CD14-positive monocyte (primary cell): ENCODE measurements around the gene SGMS1. TPM values are rescaled to one million over a fixed set of nuclear protein-coding genes. Genes with fewer than 3 reads are reported as not detected.

Experiments
- DNase-seq, 3 donors: peaks; one replicate each; pipeline ENCODE4 v3.0.0-alpha.2; 2011 to 2022
- H2AFZ ChIP-seq: 2 replicates; pipeline ENCODE4 v1.6.0; 2012; ENCODE audit warnings: mild to moderate bottlenecking, low read depth, low read length, inconsistent platforms; ENCODE audit not compliant: insufficient read depth, poor library complexity, severe bottlenecking
- H3K27ac ChIP-seq, 2 donors: 1 replicate in 1 of 2; 2 replicates in 1 of 2; pipeline ENCODE4 v1.5.1; 2012 to 2013; ENCODE audit warnings: low read length in 2 of 2, control low read depth in 1 of 2, inconsistent platforms in 1 of 2, low read depth in 1 of 2, mild to moderate bottlenecking in 1 of 2
- H3K27me3 ChIP-seq, 2 donors: one replicate each; pipeline versions ENCODE4 v1.6.0 to v1.6.1; 2011 to 2013; ENCODE audit warnings: low read length in 2 of 2; ENCODE audit not compliant: control insufficient read depth in 2 of 2, insufficient read depth in 2 of 2
- H3K36me3 ChIP-seq, 2 donors: replicated peaks in 1 of 2; 1 replicate in 1 of 2; 2 replicates in 1 of 2; pipeline versions ENCODE4 v1.5.1 to v1.6.1; 2012 to 2013; ENCODE audit warnings: low read length in 2 of 2, control low read depth in 1 of 2, inconsistent platforms in 1 of 2, mild to moderate bottlenecking in 1 of 2; ENCODE audit not compliant: insufficient read depth in 2 of 2, control insufficient read depth in 1 of 2
- H3K4me1 ChIP-seq, 2 donors: 1 replicate in 1 of 2; 2 replicates in 1 of 2; pipeline versions ENCODE4 v1.5.1 to v1.6.1; 2012 to 2013; ENCODE audit warnings: low read length in 2 of 2, control low read depth in 1 of 2, inconsistent platforms in 1 of 2, mild to moderate bottlenecking in 1 of 2, moderate library complexity in 1 of 2; ENCODE audit not compliant: insufficient read depth in 2 of 2, control insufficient read depth in 1 of 2
- H3K4me2 ChIP-seq: replicated peaks from 2 replicates; pipeline ENCODE3; 2012; ENCODE audit warnings: low read length, moderate library complexity, mild to moderate bottlenecking; ENCODE audit not compliant: poor library complexity, severe bottlenecking; ENCODE audit errors: extremely low read depth
- H3K4me3 ChIP-seq, 3 experiments: fragments of 200-600 bp in 1 of 3; sonication (generic) in 1 of 3; replicated peaks in 1 of 3; 1 replicate in 2 of 3; 2 replicates in 1 of 3; pipeline ENCODE4 v1.5.1; 2011 to 2013; ENCODE audit warnings: low read length in 3 of 3, mild to moderate bottlenecking in 3 of 3, control low read depth in 2 of 3, low read depth in 2 of 3, inconsistent platforms in 1 of 3, moderate library complexity in 1 of 3
- H3K79me2 ChIP-seq: 2 replicates; pipeline ENCODE4 v1.6.0; 2012; ENCODE audit warnings: mild to moderate bottlenecking, control low read depth, inconsistent platforms, low read length, moderate library complexity; ENCODE audit not compliant: insufficient read depth
- H3K9ac ChIP-seq: 2 replicates; pipeline ENCODE4 v1.6.0; 2017; ENCODE audit warnings: low read length, mild to moderate bottlenecking; ENCODE audit not compliant: insufficient read depth, poor library complexity, severe bottlenecking
- H3K9me3 ChIP-seq, 2 donors: replicated peaks in 1 of 2; 1 replicate in 1 of 2; 2 replicates in 1 of 2; pipeline versions ENCODE4 v1.5.1 to v1.6.1; 2012 to 2013; ENCODE audit warnings: low read length in 2 of 2, control low read depth in 1 of 2; ENCODE audit not compliant: control insufficient read depth in 1 of 2, insufficient read depth in 1 of 2
- H4K20me1 ChIP-seq: 2 replicates; pipeline ENCODE4 v1.6.0; 2012; ENCODE audit warnings: mild to moderate bottlenecking, low read length, control low read depth, moderate library complexity; ENCODE audit not compliant: insufficient read depth
- H3K27ac Mint-ChIP-seq, 7 donors: one replicate each; pipeline ENCODE4 v1.8.0; 2020; ENCODE audit warnings: mild to moderate bottlenecking in 7 of 7, mixed read lengths in 7 of 7, moderate library complexity in 6 of 7, inconsistent platforms in 2 of 7
- H3K27me3 Mint-ChIP-seq, 3 donors: one replicate each; pipeline ENCODE4 v1.8.0; 2021 to 2022; ENCODE audit warnings: low read depth in 3 of 3, mild to moderate bottlenecking in 3 of 3, mixed read lengths in 3 of 3, moderate library complexity in 3 of 3, inconsistent platforms in 1 of 3
- H3K36me3 Mint-ChIP-seq, 2 donors: one replicate each; pipeline ENCODE4 v1.8.0; 2020; ENCODE audit warnings: mixed read lengths in 2 of 2, inconsistent platforms in 1 of 2, mild to moderate bottlenecking in 1 of 2
- H3K4me1 Mint-ChIP-seq: one replicate; pipeline ENCODE4 v1.8.0; 2020; ENCODE audit warnings: mild to moderate bottlenecking, mixed read lengths
- H3K4me3 Mint-ChIP-seq, 2 donors: one replicate each; pipeline ENCODE4 v1.8.0; 2020; ENCODE audit warnings: mild to moderate bottlenecking in 2 of 2, mixed read lengths in 2 of 2, moderate library complexity in 1 of 2
- H3K9me3 Mint-ChIP-seq, 7 donors: one replicate each; pipeline ENCODE4 v1.8.0; 2020 to 2022; ENCODE audit warnings: mixed read lengths in 7 of 7, mild to moderate bottlenecking in 6 of 7, moderate library complexity in 6 of 7, inconsistent platforms in 2 of 7
- CTCF ChIP-seq: fragments of 200-600 bp; IDR thresholded peaks from one replicate; pipeline ENCODE4 v1.8.0; 2022; ENCODE audit warnings: antibody characterized with exemption, mild to moderate bottlenecking
- WGBS: methylation state at CpG from one replicate; pipeline ENCODE4 v1.1.5; 2013; ENCODE audit warnings: missing lambda C conversion rate; ENCODE audit not compliant: insufficient coverage; 5-methylcytosine and 5-hydroxymethylcytosine counted together
- intact Hi-C, 2 donors: fragments of 100-400 bp; cut with micrococcal nuclease; formaldehyde crosslinking; loops; one replicate each; pipeline versions ENCODE4 v1.15.0 to v1.15.1; 2023
- polyA plus RNA-seq, 3 donors: library from polyadenylated mRNA; depleted of rRNA in 1 of 3; unstranded in 2 of 3; stranded (reverse) in 1 of 3; fragments of 300-500 nt in 2 of 3; fragments of >200 nt in 1 of 3; fragmentation: Illumina TruSeq in 2 of 3; gene quantifications; 1 replicate in 2 of 3; 2 replicates in 1 of 3; pipeline ENCODE4 v1.2.3, GENCODE V29; 2012 to 2021

Gene SGMS1
- polyA plus RNA-seq, 3 donors = 19.5 to 20.6 (median 20.4) TPM

GRCh38 chr10:50388181-50388580, 235.6 kb downstream of the SGMS1 start:
- intact Hi-C loops = loop anchor here in 1 of 2 donors (5.0 kb wide), 1 partner anchor 34 kb away; no protein-coding TSS in a partner anchor
- peaks cover 0 to 9% of the 10 kb centered on the region in 2 donors for H3K36me3 Mint-ChIP-seq
- Histone ChIP-seq H3K9me3 (no peaks in the 10 kb centered on the region), H2AFZ (no peak overlapping the region), H3K36me3 (no peaks in the 10 kb centered on the region), H3K27ac (peak overlapping the region in 1 of 2 donors; percentile 37), H4K20me1 (peaks cover 100% of the 10 kb centered on the region), H3K4me2 (no peak overlapping the region), H3K79me2 (peaks cover 95% of the 10 kb centered on the region), H3K27me3 (no peaks in the 10 kb centered on the region), H3K4me1 (peaks cover 8 to 25% of the 10 kb centered on the region in 2 donors), H3K4me3 (no peak overlapping the region), H3K9ac (no peak overlapping the region)
- H3K4me3 Mint-ChIP-seq = no peak overlapping the region
- no CpG with 5 or more reads among the region's 2 CpGs for WGBS
- H3K27ac Mint-ChIP-seq = peak overlapping the region in 1 of 7 donors; percentile 31
- no peak for DNase-seq
- TF ChIP-seq CTCF = no peak
- H3K27me3 Mint-ChIP-seq = peaks cover 0 to 2% (median 0%) of the 10 kb centered on the region in 3 donors
- no peaks in the 10 kb centered on the region for H3K9me3 Mint-ChIP-seq
- peaks cover 39% of the 10 kb centered on the region for H3K4me1 Mint-ChIP-seq

GRCh38 chr10:50387732-50388073, 236.1 kb downstream of the SGMS1 start:
- no peaks in the 10 kb centered on the region for H3K9me3 ChIP-seq
- peaks cover 40% of the 10 kb centered on the region for H3K4me1 Mint-ChIP-seq
- TF ChIP-seq CTCF = no peak
- H3K4me3 Mint-ChIP-seq = no peak overlapping the region
- no peak overlapping the region for H2AFZ ChIP-seq
- intact Hi-C loops = loop anchor here in 1 of 2 donors (5.0 kb wide), 1 partner anchor 35 kb away; no protein-coding TSS in a partner anchor
- peaks cover under 1 to 7% of the 10 kb centered on the region in 2 donors for H3K36me3 Mint-ChIP-seq
- H3K27ac Mint-ChIP-seq = peak overlapping the region in 6 of 7 donors; percentile 3 to 84 (median 64)
- H3K27me3 ChIP-seq = no peaks in the 10 kb centered on the region
- H3K27ac ChIP-seq = peak overlapping the region in 1 of 2 donors; percentile 37
- peaks cover 8 to 25% of the 10 kb centered on the region in 2 donors for H3K4me1 ChIP-seq
- H4K20me1 ChIP-seq = peaks cover 100% of the 10 kb centered on the region
- no peak for DNase-seq
- no peak overlapping the region for H3K4me3 ChIP-seq
- no peak overlapping the region for H3K4me2 ChIP-seq
- H3K79me2 ChIP-seq = peaks cover 95% of the 10 kb centered on the region
- no peak overlapping the region for H3K9ac ChIP-seq
- WGBS = no CpG with 5 or more reads among the region's 2 CpGs
- H3K36me3 ChIP-seq = no peaks in the 10 kb centered on the region
- no peaks in the 10 kb centered on the region for H3K9me3 Mint-ChIP-seq
- peaks cover 0 to 2% (median 0%) of the 10 kb centered on the region in 3 donors for H3K27me3 Mint-ChIP-seq
